ENCODE data around the gene NDUFS8.

DNA sequence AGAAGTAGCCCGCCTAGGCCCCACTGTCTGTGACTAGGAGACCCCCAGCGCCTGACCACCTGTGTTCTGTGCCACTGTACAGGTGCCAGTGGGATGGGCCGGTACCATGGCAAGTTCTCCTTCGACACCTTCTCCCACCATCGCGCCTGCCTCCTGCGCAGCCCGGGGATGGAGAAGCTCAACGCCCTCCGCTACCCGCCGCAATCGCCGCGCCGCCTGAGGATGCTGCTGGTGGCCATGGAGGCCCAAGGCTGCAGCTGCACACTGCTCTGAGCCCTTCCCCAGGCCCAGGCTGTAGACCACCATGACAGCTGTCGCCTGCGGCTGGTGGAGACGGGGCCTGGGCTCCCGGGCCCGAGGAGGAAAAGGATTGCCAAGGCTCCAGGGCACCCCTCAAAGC lies 2.8 kb upstream of the NDUFS8 start:
- TF ChIP-seq, protein P1, sequence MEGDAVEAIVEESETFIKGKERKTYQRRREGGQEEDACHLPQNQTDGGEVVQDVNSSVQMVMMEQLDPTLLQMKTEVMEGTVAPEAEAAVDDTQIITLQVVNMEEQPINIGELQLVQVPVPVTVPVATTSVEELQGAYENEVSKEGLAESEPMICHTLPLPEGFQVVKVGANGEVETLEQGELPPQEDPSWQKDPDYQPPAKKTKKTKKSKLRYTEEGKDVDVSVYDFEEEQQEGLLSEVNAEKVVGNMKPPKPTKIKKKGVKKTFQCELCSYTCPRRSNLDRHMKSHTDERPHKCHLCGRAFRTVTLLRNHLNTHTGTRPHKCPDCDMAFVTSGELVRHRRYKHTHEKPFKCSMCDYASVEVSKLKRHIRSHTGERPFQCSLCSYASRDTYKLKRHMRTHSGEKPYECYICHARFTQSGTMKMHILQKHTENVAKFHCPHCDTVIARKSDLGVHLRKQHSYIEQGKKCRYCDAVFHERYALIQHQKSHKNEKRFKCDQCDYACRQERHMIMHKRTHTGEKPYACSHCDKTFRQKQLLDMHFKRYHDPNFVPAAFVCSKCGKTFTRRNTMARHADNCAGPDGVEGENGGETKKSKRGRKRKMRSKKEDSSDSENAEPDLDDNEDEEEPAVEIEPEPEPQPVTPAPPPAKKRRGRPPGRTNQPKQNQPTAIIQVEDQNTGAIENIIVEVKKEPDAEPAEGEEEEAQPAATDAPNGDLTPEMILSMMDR (IDR thresholded peaks at IDR 0.05) = no peak
- TF ChIP-seq POLR2A (IDR thresholded peaks at IDR 0.05) = no peak

Measured in uterus (tissue), 2 donors.